HCT116 (cell line): ENCODE measurements around the gene NEURL2. TPM values are rescaled to one million over a fixed set of nuclear protein-coding genes. Genes with fewer than 3 reads are reported as not detected.

Experiments
- ATAC-seq: fragments of 200-7000 bp; cut with Tn5 transposase; 2 replicates; pipeline ENCODE4 v1.9.1; 2020; ENCODE audit warnings: mild to moderate bottlenecking, moderate library complexity
- BruUV-seq: library from RNA; stranded (reverse); fragments of 400-500 nt; replicated peaks from 2 replicates; lab custom pipeline; 2021; lab: Mats Ljungman, UMichigan
- CTCF ChIA-PET: fragments of 300-600 bp; sonication (Branson Sonifier 250); formaldehyde crosslinking; loops from one replicate; lab custom pipeline; 2021; ENCODE audit warnings: antibody characterized with exemption; lab: Charles Lee
- POLR2A ChIA-PET: fragments of 300-600, 350-600 bp; sonication (Branson Sonifier 250); formaldehyde crosslinking; loops from one replicate; lab custom pipeline; 2021; ENCODE audit warnings: antibody characterized with exemption; lab: Charles Lee
- RAD21 ChIA-PET, 2 experiments: fragments of 300-600 bp; sonication (Branson Sonifier 250); formaldehyde crosslinking; loops; one replicate each; lab custom pipeline; 2023; ENCODE audit warnings: low total read pairs in 2 of 2; ENCODE audit not compliant: uncharacterized antibody in 2 of 2, unreplicated experiment in 2 of 2, low non-redundant PET in 1 of 2; lab: Charles Lee
- DNase-seq: peaks from one replicate; pipeline ENCODE4 v3.0.0-alpha.2; 2010; ENCODE audit warnings: low read depth, low spot score
- H2AFZ ChIP-seq: fragments of 200-600 bp; shearing (Covaris generic), sonication (generic); 2 replicates; pipeline ENCODE4 v1.6.1; 2017; ENCODE audit warnings: low read depth, mixed run types, mixed read lengths, antibody characterized with exemption, low read length; ENCODE audit not compliant: poor library complexity, severe bottlenecking
- H3K27ac ChIP-seq: 2 replicates; pipeline ENCODE4 v1.5.1; 2012; ENCODE audit warnings: low read depth, low read length
- H3K27me3 ChIP-seq: fragments of 200-600 bp; sonication (generic); 2 replicates; pipeline ENCODE4 v1.6.1; 2016; ENCODE audit warnings: mixed run types, low read length, mixed read lengths; ENCODE audit not compliant: insufficient read depth
- H3K36me3 ChIP-seq, 2 experiments: fragments of 200-500 bp in 1 of 2; fragments of 200-600 bp in 1 of 2; sonication (Bioruptor generic) in 1 of 2; sonication (generic) in 1 of 2; 2 replicates each; pipeline versions ENCODE4 v1.5.1 to v1.6.1; 2014 to 2016; ENCODE audit warnings: low read length in 2 of 2, inconsistent platforms in 1 of 2, mixed read lengths in 1 of 2, mixed run types in 1 of 2; ENCODE audit not compliant: insufficient read depth in 2 of 2, control insufficient read depth in 1 of 2
- H3K4me1 ChIP-seq, 2 experiments: fragments of 200-600 bp in 1 of 2; sonication (generic) in 1 of 2; 2 replicates each; pipeline versions ENCODE4 v1.5.1 to v1.6.1; 2012 to 2017; ENCODE audit warnings: low read length in 2 of 2, inconsistent platforms in 1 of 2, mild to moderate bottlenecking in 1 of 2, mixed read lengths in 1 of 2, mixed run types in 1 of 2, moderate library complexity in 1 of 2; ENCODE audit not compliant: insufficient read depth in 2 of 2, control insufficient read depth in 1 of 2
- H3K4me2 ChIP-seq: fragments of 200-600 bp; sonication (generic); 2 replicates; pipeline ENCODE4 v1.6.1; 2017; ENCODE audit warnings: mixed run types, low read length, mixed read lengths
- H3K4me3 ChIP-seq, 2 experiments: fragments of 200-600 bp in 1 of 2; sonication (generic) in 1 of 2; replicated peaks in 1 of 2; 2 replicates each; pipeline ENCODE4 v1.5.1; 2011 to 2016; ENCODE audit warnings: low read length in 2 of 2, control low read depth in 1 of 2, low read depth in 1 of 2, mild to moderate bottlenecking in 1 of 2, mixed read lengths in 1 of 2, mixed run types in 1 of 2
- H3K79me2 ChIP-seq: fragments of 200-600 bp; sonication (generic); 2 replicates; pipeline ENCODE4 v1.6.1; 2017; ENCODE audit warnings: mild to moderate bottlenecking, mixed run types, low read length, moderate library complexity, mixed read lengths; ENCODE audit not compliant: insufficient read depth
- H3K9ac ChIP-seq: fragments of 200-600 bp; sonication (generic); 2 replicates; pipeline ENCODE4 v1.6.1; 2016; ENCODE audit warnings: low read length, mixed read lengths
- H3K9me2 ChIP-seq: fragments of 200-600 bp; sonication (generic), shearing (Covaris generic); 2 replicates; pipeline ENCODE4 v1.6.1; 2017; ENCODE audit warnings: mixed run types, mild to moderate bottlenecking, moderate library complexity; ENCODE audit not compliant: insufficient read depth
- H3K9me3 ChIP-seq, 2 experiments: fragments of 200-500 bp in 1 of 2; fragments of 200-600 bp in 1 of 2; sonication (Bioruptor generic) in 1 of 2; sonication (generic) in 1 of 2; 2 replicates each; pipeline ENCODE4 v1.6.1; 2014 to 2017; ENCODE audit warnings: low read length in 2 of 2, mixed read lengths in 2 of 2, inconsistent platforms in 1 of 2, low read depth in 1 of 2, mild to moderate bottlenecking in 1 of 2, mixed run types in 1 of 2, moderate library complexity in 1 of 2; ENCODE audit not compliant: control insufficient read depth in 1 of 2, insufficient read depth in 1 of 2
- H4K20me1 ChIP-seq: fragments of 200-600 bp; sonication (generic), shearing (Covaris generic); 2 replicates; pipeline ENCODE4 v1.6.1; 2017; ENCODE audit warnings: mixed run types, mild to moderate bottlenecking, moderate library complexity; ENCODE audit not compliant: insufficient read depth
- CBX3 ChIP-seq: IDR thresholded peaks from 2 replicates; pipeline ENCODE4 v1.6.1; 2012; ENCODE audit warnings: low read depth
- CEBPB ChIP-seq: IDR thresholded peaks from 2 replicates; pipeline ENCODE4 v1.6.1; 2012; ENCODE audit warnings: low read depth
- EZH2 ChIP-seq: fragments of 200-600 bp; sonication (generic); IDR thresholded peaks from 2 replicates; pipeline ENCODE4 v1.6.1; 2017; ENCODE audit warnings: antibody characterized with exemption, mixed run types
- EZH2phosphoT487 ChIP-seq: fragments of 200-600 bp; IDR thresholded peaks from 2 replicates; pipeline ENCODE4 v1.6.1; 2018; ENCODE audit warnings: antibody characterized with exemption, borderline replicate concordance
- FOSL1 ChIP-seq: IDR thresholded peaks from 2 replicates; pipeline ENCODE4 v1.6.1; 2012; ENCODE audit warnings: low read depth
- JUND ChIP-seq: IDR thresholded peaks from 2 replicates; pipeline ENCODE4 v1.6.1; 2012
- POLR2A ChIP-seq: IDR thresholded peaks from 2 replicates; pipeline ENCODE4 v1.7.0; 2011; ENCODE audit warnings: borderline replicate concordance; ENCODE audit not compliant: insufficient read depth, insufficient read length; ENCODE audit errors: extremely low read depth
- POLR2AphosphoS5 ChIP-seq: IDR thresholded peaks from 2 replicates; pipeline ENCODE4 v1.6.1; 2011; ENCODE audit warnings: mild to moderate bottlenecking, low read depth, low read length, moderate library complexity
- RAD21 ChIP-seq: IDR thresholded peaks from 2 replicates; pipeline ENCODE4 v1.6.1; 2012; ENCODE audit warnings: low read depth, mild to moderate bottlenecking
- SP1 ChIP-seq: IDR thresholded peaks from 2 replicates; pipeline ENCODE4 v1.6.1; 2012; ENCODE audit warnings: low read depth
- SRF ChIP-seq: IDR thresholded peaks from 2 replicates; pipeline ENCODE4 v1.6.1; 2012; ENCODE audit warnings: low read depth
- ZFX ChIP-seq: fragments of 450-650 bp; IDR thresholded peaks from 2 replicates; pipeline ENCODE4 v1.6.1; 2017
- intact Hi-C: fragments of 100-400 bp; cut with micrococcal nuclease; formaldehyde crosslinking; loops from 2 replicates; pipeline ENCODE4 v1.10.0; 2022
- total RNA-seq: library from RNA; stranded (reverse); gene quantifications from one replicate; pipeline ENCODE4 v1.2.1, GENCODE V29; 2021; ENCODE audit not compliant: unreplicated experiment
- TF ChIP-seq, protein P1 (sequence below): IDR thresholded peaks from 2 replicates; pipeline ENCODE4 v1.6.1; 2012
- TF ChIP-seq, protein P2 (sequence below): IDR thresholded peaks from 2 replicates; pipeline ENCODE4 v1.6.1; 2012

The NEURL2 gene
- total RNA-seq, 1 experiment from 2014 or later, result 0.96 TPM

DNA sequence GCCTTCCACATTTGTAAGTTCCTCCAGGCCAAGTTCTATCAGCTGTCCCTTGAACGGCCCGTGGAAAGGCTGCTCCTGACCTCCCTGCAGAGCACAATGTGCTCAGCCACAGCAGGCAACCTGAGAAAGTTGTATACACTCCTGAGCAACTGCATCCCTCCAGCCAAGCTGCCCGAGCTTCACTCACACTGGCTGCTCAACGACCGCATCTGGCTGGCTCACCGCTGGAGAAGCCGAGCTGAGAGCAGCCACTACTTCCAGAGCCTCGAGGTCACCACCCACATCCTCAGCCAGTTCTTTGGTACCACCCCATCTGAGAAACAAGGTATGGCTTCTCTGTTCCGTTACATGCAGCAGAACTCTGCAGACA, 7.9 kb downstream of the NEURL2 start:
- no peaks in the 10 kb centered on the region for H4K20me1 ChIP-seq
- intact Hi-C loops, result no loop called here
- H3K27ac ChIP-seq, result no peak overlapping the region
- TF ChIP-seq EZH2phosphoT487 (no peak), RAD21 (no peak), CEBPB (no peak), FOSL1 (no peak), SRF (no peak), ZFX (no peak), SP1 (no peak), POLR2A (no peak), CBX3 (no peak), POLR2AphosphoS5 (no peak), JUND (no peak), EZH2 (no peak)
- TF ChIP-seq, protein P1, sequence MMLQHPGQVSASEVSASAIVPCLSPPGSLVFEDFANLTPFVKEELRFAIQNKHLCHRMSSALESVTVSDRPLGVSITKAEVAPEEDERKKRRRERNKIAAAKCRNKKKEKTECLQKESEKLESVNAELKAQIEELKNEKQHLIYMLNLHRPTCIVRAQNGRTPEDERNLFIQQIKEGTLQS, result no peak
- TF ChIP-seq, protein P2, sequence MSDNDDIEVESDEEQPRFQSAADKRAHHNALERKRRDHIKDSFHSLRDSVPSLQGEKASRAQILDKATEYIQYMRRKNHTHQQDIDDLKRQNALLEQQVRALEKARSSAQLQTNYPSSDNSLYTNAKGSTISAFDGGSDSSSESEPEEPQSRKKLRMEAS, result no peak
- peaks cover 19% of the 10 kb centered on the region for H3K79me2 ChIP-seq
- CTCF ChIA-PET, result no interaction called here
- H3K4me2 ChIP-seq, result no peak overlapping the region
- H3K36me3 ChIP-seq, result peaks cover 8 to 18% of the 10 kb centered on the region in 2 experiments; a peak in 2 of 4 replicates
- RAD21 ChIA-PET, result no interaction called here
- ATAC-seq, result no peak
- no peak overlapping the region for H2AFZ ChIP-seq
- POLR2A ChIA-PET, result no interaction called here
- H3K9me2 ChIP-seq, result no peaks in the 10 kb centered on the region
- H3K4me1 ChIP-seq, result peaks cover 16 to 27% of the 10 kb centered on the region in 2 experiments
- no peak for DNase-seq
- H3K9me3 ChIP-seq, result no peaks in the 10 kb centered on the region
- H3K27me3 ChIP-seq, result no peaks in the 10 kb centered on the region
- no peak overlapping the region for H3K9ac ChIP-seq
- H3K4me3 ChIP-seq, result no peak overlapping the region
- BruUV-seq, result no TSS peak
